ENCODE measurements around the gene ASIC1. TPM values are rescaled to one million over a fixed set of nuclear protein-coding genes. Genes with fewer than 3 reads are reported as not detected.

The ASIC1 gene
- total RNA-seq, 2 experiments from 2014 or later: 0.91 to 0.98 TPM

DNA sequence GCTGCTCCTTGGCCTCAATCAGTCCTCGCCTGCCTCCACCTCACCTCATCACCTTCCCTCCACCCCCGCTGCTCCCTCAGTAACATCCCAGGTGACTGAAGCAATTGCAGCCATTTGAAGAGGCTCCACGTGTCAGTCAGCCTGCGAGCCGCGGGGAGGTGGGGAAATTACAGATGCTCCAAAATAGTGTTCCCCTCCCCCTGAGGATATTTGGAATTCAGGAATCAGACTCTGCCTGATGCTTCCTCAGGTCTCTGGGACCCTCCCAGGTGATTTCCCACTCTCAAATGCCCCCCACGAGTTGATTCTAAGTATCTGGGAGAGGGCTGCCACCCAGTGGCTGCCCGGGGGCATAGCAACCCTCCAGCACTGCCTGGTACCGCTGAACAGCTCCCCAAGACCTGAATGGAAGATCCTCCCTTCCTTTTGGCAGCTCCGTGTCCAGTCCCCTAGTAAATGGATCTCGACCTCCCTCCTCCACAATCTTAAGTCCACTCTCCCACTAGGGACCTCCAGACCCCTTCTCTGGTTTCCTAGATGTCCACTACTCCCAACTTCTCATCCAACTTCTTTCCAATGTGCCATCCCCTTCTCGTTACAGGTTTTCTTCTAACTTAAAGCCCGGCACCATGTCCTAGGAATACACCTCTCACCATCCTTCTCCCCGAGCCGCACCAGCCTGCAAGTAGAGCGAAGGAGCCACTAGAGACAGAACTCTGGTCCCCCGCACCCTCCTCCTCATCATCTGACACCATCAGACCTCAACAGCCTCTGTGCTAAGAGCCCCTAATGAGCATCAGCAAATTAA, 1.4 kb upstream of the ASIC1 start:
- POLR2A ChIA-PET: interaction anchor here (1.0 to 2.3 kb wide), 4 partner anchors 10 to 29 kb away, joined by 3 to 8 read pairs (median 4); partner anchors contain the start of gene SMARCD1
- Mint-ChIP-seq H3K9me3 (no peaks in the 10 kb centered on the region), H3K4me3 (peak overlapping the region; percentile 25), H3K4me1 (peaks cover 28% of the 10 kb centered on the region), H3K36me3 (ENCODE audit: low read depth) (no peaks in the 10 kb centered on the region), H3K27me3 (peaks cover 58% of the 10 kb centered on the region), H3K27ac (no peak overlapping the region)
- DNase-seq: peak; percentile 56
- CTCF ChIA-PET: interaction anchor here (0.6 to 4.8 kb wide), 25 partner anchors 9 to 214 kb away, joined by 3 to 78 read pairs (median 4); partner anchors contain the start of genes COX14, RACGAP1 and SMARCD1

DNA sequence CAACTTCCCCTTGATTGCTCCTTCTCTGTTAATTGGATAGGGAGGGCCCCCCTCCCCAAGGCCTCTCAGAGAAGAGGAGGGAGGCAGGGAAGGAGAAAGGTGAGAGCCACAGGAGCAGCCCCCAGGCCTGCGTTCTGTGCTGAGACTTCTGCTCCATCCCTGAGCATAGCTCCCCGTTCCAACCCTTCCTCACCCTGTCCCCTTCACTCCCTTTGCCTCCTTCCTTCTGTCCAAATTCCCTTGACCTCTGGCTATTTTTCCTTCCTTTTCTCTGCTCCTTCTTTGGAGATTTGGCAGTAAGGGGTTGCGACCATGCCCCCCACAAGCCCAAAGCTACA, 788 bp upstream of the ASIC1 start:
- peaks cover 59% of the 10 kb centered on the region for H3K27me3 Mint-ChIP-seq
- DNase-seq: no peak
- POLR2A ChIA-PET: interaction anchor here (1.0 to 2.3 kb wide), 4 partner anchors 11 to 28 kb away, joined by 3 to 8 read pairs (median 4); partner anchors contain the start of gene SMARCD1
- H3K9me3 Mint-ChIP-seq: no peaks in the 10 kb centered on the region
- peak overlapping the region; percentile 77 for H3K4me3 Mint-ChIP-seq
- H3K36me3 Mint-ChIP-seq (ENCODE audit: low read depth): no peaks in the 10 kb centered on the region
- H3K4me1 Mint-ChIP-seq: peaks cover 28% of the 10 kb centered on the region
- CTCF ChIA-PET: interaction anchor here (0.6 to 4.8 kb wide), 22 partner anchors 9 to 213 kb away, joined by 3 to 78 read pairs (median 5); partner anchors contain the start of genes COX14 and SMARCD1
- no peak overlapping the region for H3K27ac Mint-ChIP-seq

DNA sequence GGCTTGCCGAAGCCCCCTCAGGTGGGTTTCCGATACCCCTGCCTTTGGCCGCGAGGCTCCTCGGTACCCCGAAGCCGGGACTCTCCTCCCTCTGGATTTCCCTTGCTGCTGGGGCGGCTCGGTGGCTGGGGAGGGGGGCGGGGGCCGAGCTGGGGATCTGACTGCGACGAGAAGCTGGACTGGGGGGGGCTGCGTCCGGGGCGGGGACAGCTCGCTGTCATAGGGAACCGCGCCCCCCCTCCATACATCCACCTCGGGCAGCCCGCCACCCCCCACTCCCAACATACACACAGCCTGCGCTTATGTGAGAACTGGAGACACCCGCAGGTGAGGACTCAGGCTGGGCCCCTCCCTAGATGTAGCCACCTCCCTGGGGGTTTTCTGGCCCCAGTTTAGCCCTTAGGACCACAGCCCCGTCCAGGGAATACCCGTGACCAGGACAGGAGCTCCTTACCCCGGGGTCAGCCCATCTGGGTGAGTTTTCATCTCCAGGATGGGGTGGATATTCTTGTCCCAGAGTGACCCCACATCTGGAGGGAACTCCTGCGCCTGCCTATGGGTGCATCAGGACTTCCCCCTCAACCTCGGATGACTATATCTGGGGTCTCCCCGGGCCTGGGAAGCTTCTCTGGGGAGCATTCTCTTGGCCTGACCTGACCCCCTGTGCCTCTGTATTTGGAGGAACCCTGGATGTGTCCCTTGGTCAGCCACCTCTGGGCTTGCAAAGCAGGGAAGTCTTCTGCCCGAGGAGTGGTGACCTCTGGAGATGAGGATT, 687 bp downstream of the ASIC1 start:
- CTCF ChIA-PET: interaction anchor here (0.6 to 2.8 kb wide), 5 partner anchors 13 to 49 kb away, joined by 3 to 12 read pairs (median 3); no protein-coding TSS in a partner anchor
- no peak overlapping the region for H3K27ac Mint-ChIP-seq
- H3K4me3 Mint-ChIP-seq: peak overlapping the region; percentile 33
- H3K27me3 Mint-ChIP-seq: peaks cover 50% of the 10 kb centered on the region
- no peak for DNase-seq
- POLR2A ChIA-PET: interaction anchor here (1.3 kb wide), 1 partner anchor 27 kb away, joined by 5 read pairs; the partner anchor contains the start of gene SMARCD1
- H3K4me1 Mint-ChIP-seq: peaks cover 28% of the 10 kb centered on the region
- H3K9me3 Mint-ChIP-seq: no peaks in the 10 kb centered on the region
- no peaks in the 10 kb centered on the region for H3K36me3 Mint-ChIP-seq (ENCODE audit: low read depth)

DNA sequence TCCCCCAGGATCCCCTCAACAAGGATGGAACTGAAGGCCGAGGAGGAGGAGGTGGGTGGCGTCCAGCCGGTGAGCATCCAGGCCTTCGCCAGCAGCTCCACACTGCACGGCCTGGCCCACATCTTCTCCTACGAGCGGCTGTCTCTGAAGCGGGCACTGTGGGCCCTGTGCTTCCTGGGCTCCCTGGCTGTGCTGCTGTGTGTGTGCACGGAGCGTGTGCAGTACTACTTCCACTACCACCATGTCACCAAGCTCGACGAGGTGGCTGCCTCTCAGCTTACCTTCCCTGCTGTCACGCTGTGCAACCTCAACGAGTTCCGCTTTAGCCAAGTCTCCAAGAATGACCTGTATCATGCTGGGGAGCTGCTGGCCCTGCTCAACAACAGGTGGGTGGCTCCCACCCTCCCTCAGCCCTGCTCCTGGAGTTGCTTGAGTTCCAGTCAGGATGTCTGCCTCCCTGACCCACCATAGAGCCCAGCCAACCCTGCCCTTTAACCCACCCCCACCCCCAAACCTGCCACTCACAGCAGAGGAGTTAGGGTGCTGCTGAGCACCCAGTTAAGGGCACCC, 1.4 kb downstream of the ASIC1 start:
- ChIA-PET CTCF (interaction anchor here (0.9 to 2.8 kb wide), 7 partner anchors 12 to 52 kb away, joined by 3 to 12 read pairs (median 3); no protein-coding TSS in a partner anchor), POLR2A (interaction anchor here (0.8 to 1.3 kb wide), 2 partner anchors 23 to 26 kb away, joined by 3 to 5 read pairs; partner anchors contain the start of gene SMARCD1)
- Mint-ChIP-seq H3K36me3 (ENCODE audit: low read depth) (no peaks in the 10 kb centered on the region), H3K4me3 (no peak overlapping the region), H3K27ac (no peak overlapping the region), H3K9me3 (no peaks in the 10 kb centered on the region), H3K4me1 (peaks cover 28% of the 10 kb centered on the region), H3K27me3 (peaks cover 44% of the 10 kb centered on the region)
- DNase-seq: no peak

DNA sequence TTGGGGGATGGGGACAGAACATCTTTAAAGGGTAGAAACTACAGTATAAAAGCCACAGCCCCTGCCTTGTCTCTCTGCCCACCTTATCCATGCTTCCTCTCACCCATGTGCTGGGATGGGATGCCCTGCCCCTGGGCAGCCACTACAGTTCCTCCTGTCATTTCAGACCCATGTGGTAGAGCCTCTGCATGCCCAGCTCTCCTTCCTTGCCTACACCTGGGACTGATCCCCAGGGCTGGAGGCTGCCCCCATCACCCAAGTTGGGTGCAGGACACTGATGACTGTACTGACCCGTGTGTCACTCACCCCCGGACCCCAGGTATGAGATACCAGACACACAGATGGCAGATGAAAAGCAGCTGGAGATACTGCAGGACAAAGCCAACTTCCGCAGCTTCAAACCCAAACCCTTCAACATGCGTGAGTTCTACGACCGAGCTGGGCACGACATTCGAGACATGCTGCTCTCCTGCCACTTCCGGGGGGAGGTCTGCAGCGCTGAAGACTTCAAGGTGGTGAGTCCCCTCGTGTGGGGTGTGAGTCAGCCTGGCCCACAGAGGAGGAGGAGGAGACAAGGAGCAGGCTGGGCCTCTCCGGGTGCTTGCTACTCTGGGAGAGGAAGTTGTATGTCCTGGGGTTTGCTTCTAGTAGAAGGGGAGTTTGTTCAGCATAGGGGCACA, 2.2 kb downstream of the ASIC1 start:
- H3K9me3 Mint-ChIP-seq: no peaks in the 10 kb centered on the region

DNA sequence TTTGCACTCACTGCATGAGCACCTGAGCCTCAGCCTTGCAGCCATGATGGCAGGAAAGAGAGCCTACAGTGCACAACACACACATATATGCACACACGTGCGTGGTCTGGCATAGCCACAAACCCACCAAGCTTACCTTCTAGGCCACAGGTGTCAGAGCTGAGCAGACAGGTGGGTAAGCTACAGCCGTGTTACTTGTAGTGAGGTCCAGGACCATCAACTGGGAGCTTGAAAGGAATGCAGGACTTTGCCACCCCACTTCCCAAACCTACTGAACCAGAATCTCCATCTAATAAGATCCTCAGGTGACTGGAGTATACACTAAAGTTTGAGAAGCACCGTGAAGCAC, 2.7 kb downstream of the ASIC1 start:
- H3K27ac Mint-ChIP-seq: no peak overlapping the region
- CTCF ChIA-PET: interaction anchor here (1.2 to 3.2 kb wide), 5 partner anchors 9 to 93 kb away, joined by 5 to 12 read pairs (median 6); partner anchors contain the start of gene SMARCD1
- no peak for DNase-seq
- H3K4me1 Mint-ChIP-seq: peaks cover 28% of the 10 kb centered on the region
- peaks cover 45% of the 10 kb centered on the region for H3K27me3 Mint-ChIP-seq
- no peak overlapping the region for H3K4me3 Mint-ChIP-seq
- H3K9me3 Mint-ChIP-seq: no peaks in the 10 kb centered on the region
- POLR2A ChIA-PET: interaction anchor here (0.7 kb wide), 1 partner anchor 34 kb away, joined by 3 read pairs; the partner anchor contains the start of gene RACGAP1
- no peaks in the 10 kb centered on the region for H3K36me3 Mint-ChIP-seq (ENCODE audit: low read depth)

More for the DNA sequence above, 2.2 kb downstream of the ASIC1 start:
- peaks cover 45% of the 10 kb centered on the region for H3K27me3 Mint-ChIP-seq
- no peaks in the 10 kb centered on the region for H3K36me3 Mint-ChIP-seq (ENCODE audit: low read depth)
- H3K27ac Mint-ChIP-seq: no peak overlapping the region
- CTCF ChIA-PET: interaction anchor here (0.6 to 2.8 kb wide), 8 partner anchors 10 to 92 kb away, joined by 3 to 12 read pairs (median 3); no protein-coding TSS in a partner anchor
- POLR2A ChIA-PET: interaction anchor here (0.7 to 0.8 kb wide), 2 partner anchors 24 to 34 kb away, joined by 3 read pairs; partner anchors contain the start of gene RACGAP1
- H3K4me3 Mint-ChIP-seq: no peak overlapping the region
- H3K4me1 Mint-ChIP-seq: peaks cover 28% of the 10 kb centered on the region
- peak; percentile 53 for DNase-seq

DNA sequence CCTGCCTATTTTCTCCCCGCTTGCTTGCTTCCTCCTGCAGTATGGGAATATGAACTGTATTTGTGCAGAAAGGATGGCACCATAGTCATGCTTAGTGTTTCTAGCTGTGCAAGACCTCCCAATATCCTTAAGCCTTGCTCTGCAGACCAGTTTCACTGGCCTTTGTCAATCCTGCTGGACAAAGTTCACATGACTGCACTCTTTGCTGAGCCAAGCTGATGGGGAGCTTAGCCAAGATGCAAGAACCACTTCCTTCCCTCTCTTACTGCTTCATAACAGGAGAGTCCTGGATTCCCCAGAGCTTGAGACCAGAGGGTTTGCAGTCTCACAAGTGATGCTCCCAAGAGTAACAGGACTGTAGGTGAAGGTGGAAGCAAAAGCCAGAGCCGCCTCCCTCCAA, 3.8 kb downstream of the ASIC1 start:
- no peak overlapping the region for H3K4me3 Mint-ChIP-seq
- peaks cover 39% of the 10 kb centered on the region for H3K27me3 Mint-ChIP-seq
- peaks cover 21% of the 10 kb centered on the region for H3K4me1 Mint-ChIP-seq
- POLR2A ChIA-PET: interaction anchor here (1.4 kb wide), 1 partner anchor 35 kb away, joined by 4 read pairs; no protein-coding TSS in a partner anchor
- H3K36me3 Mint-ChIP-seq (ENCODE audit: low read depth): no peaks in the 10 kb centered on the region
- H3K27ac Mint-ChIP-seq: no peak overlapping the region
- CTCF ChIA-PET: interaction anchor here (1.0 to 3.2 kb wide), 4 partner anchors 10 to 94 kb away, joined by 3 to 13 read pairs (median 8); partner anchors contain the start of gene SMARCD1
- DNase-seq: no peak
- H3K9me3 Mint-ChIP-seq: no peaks in the 10 kb centered on the region

DNA sequence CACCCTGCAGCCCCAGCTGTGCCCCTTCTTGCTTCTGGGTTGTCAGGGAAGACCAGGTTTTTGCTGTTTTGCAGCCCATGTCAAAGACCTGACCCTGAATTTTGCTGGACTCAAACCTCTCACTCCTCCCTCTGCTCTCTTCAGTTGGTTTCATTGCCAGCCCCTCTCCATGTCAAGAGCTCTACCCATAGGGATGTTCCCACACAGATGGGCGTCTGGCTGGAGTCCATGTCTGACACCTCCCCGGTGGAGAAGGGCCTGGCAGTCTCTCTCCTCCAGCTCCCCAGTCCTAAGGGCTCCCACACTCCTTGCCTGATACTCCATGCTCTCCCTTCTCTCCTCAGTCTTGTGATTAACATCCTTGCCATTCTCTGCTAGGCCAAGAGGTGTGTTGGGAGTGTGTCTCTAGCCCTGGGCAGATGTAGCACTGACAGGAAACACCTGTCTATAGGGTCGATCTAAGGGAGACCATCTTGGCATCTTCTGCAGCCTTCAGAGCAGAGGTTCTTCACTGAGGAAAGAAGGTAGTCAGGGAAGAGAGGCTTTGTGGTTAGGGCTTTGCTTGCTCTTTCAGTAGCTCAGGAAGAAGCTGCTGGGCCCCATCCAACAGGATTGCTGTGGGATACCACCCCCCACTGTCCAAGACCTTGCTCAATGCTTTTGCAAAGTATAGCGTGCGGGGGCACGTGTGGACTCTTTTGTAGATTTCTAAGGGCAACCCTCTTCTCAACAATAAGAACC, 4.7 kb downstream of the ASIC1 start:
- POLR2A ChIA-PET: no interaction called here

DNA sequence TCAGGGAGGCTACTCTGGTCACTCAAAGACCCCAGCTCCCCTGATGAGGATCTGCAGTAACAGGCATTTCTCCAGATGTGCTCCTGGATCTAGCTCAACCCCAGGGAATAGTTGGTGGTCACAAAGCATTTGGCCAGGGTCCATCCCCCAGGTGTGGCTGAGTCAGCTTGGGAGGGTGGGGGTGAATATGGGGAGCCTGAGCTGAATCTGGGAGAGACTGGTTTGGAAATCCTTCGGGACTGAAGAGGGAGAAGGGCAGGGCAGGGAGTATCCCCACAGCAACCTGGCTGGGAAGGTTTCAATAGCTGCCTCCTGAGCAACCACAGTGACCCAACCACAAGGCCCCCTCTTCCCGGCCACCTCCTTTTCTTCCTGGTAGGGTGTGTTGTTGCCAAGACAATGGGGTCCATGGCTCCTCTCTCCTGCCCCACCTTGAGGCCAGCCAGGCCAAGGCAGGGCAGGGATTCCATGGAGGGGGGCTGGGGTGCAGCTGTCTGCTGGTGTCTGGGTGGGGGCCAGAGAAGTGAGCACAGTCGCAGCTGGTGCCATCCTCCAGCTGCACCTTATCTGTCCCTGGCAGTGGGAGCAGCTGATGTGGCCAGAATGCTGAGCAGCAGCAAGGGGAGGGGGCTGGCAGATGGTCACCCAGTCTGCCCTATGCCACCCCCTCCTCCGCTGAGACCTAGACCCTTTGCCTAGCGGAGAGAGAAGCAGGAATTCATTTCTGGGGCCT, 5.5 kb downstream of the ASIC1 start:
- no peak for DNase-seq
- Mint-ChIP-seq H3K36me3 (ENCODE audit: low read depth) (no peaks in the 10 kb centered on the region), H3K27me3 (peaks cover 29% of the 10 kb centered on the region), H3K27ac (no peak overlapping the region), H3K9me3 (no peaks in the 10 kb centered on the region), H3K4me1 (peaks cover 11% of the 10 kb centered on the region), H3K4me3 (no peak overlapping the region)
- ChIA-PET CTCF (interaction anchor here (0.9 to 3.2 kb wide), 3 partner anchors 8 to 96 kb away, joined by 3 to 16 read pairs (median 12); no protein-coding TSS in a partner anchor), POLR2A (no interaction called here)

More for the DNA sequence above, 4.7 kb downstream of the ASIC1 start:
- DNase-seq: no peak
- Mint-ChIP-seq H3K27me3 (peaks cover 30% of the 10 kb centered on the region), H3K9me3 (no peaks in the 10 kb centered on the region), H3K4me1 (peaks cover 12% of the 10 kb centered on the region), H3K4me3 (no peak overlapping the region), H3K27ac (no peak overlapping the region), H3K36me3 (ENCODE audit: low read depth) (no peaks in the 10 kb centered on the region)
- CTCF ChIA-PET: interaction anchor here (0.9 to 3.2 kb wide), 4 partner anchors 9 to 95 kb away, joined by 3 to 16 read pairs (median 12); no protein-coding TSS in a partner anchor

DNA sequence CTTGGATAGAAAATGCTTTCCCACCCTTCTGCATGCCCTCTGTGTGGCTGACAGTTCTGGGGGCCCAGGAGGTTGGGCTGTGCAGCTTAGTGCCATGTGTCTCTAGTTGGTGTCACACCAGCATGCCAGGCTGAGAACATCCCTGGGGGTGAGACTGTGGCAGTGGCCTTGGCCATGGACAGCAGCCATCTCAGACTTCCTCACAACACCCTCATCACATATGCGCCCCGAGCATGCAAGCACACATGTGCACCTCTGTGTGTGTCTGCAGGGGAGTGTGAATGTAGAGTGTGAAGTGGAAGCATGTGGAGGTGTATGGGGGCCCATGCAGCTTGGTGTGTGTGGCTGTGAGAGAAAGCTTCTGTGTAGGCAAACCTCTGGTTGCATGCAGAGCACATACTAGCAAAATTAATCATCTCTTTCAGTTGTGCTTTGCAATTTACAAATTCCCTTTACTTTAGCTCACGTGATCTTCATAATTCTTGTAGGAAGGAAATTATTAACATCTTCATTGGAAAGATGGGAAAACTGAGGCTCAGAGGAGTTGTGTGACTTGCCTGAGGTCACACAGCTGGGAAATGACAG, 8.4 kb downstream of the ASIC1 start:
- Mint-ChIP-seq H3K36me3 (ENCODE audit: low read depth) (no peaks in the 10 kb centered on the region), H3K9me3 (no peaks in the 10 kb centered on the region), H3K27ac (no peak overlapping the region), H3K27me3 (peaks cover 16% of the 10 kb centered on the region), H3K4me3 (no peak overlapping the region), H3K4me1 (peaks cover 6% of the 10 kb centered on the region)
- no peak for DNase-seq
- ChIA-PET POLR2A (interaction anchor here (0.9 to 1.8 kb wide), 2 partner anchors 19 to 223 kb away, joined by 3 to 5 read pairs; partner anchors contain the start of genes BCDIN3D and SMARCD1), CTCF (interaction anchor here (0.6 to 7.4 kb wide), 6 partner anchors 9 to 139 kb away, joined by 3 to 82 read pairs (median 9); no protein-coding TSS in a partner anchor)
